ENCODE data around the gene GH1.

- no peak for TF ChIP-seq EZH2 (IDR thresholded peaks at IDR 0.05; ENCODE audit: borderline replicate concordance, low read length)
- no peak for TF ChIP-seq CTCF (IDR thresholded peaks at IDR 0.05; ENCODE audit: low read length)
Measured at GRCh38 chr17:63940584-63940983, 21.9 kb upstream of the GH1 start.

Data from OCI-LY1 (cell line).